Stimulated activated naive CD4-positive, alpha-beta T cell treated with Interleukin-2 at 50 U/mL for 16 hours (primary cell): ENCODE measurements around the gene KCNN3.
A peak's percentile ranks its signal among the peaks of the same experiment; 100 is the strongest.
"Not testable (repeated sequence)": the region's sequence is repeated elsewhere in the genome, so short reads cannot be mapped to it uniquely, and the experiment has no call there.

Source experiments
- DNase-seq: peaks from one replicate; lab custom pipeline; 2025; lab: John Stamatoyannopoulos, UW

KCNN3 gene

GRCh38 chr1:154698320-154699096 is 171.6 kb downstream of the KCNN3 start:
- DNase-seq: no peak

- DNase-seq: no peak
These were observed 172.4 kb downstream of the KCNN3 start for GRCh38 chr1:154697710-154698109.

GRCh38 chr1:154696456-154696855 is 173.6 kb downstream of the KCNN3 start:
- DNase-seq: no peak

- no peak for DNase-seq
These were observed 174.1 kb downstream of the KCNN3 start for GRCh38 chr1:154695985-154696384.

GRCh38 chr1:154694995-154695394 is 175.1 kb downstream of the KCNN3 start:
- DNase-seq: no peak

- DNase-seq: no peak
These were observed 181.0 kb downstream of the KCNN3 start for GRCh38 chr1:154689083-154689482.

- DNase-seq: no peak
These were observed 183.6 kb downstream of the KCNN3 start for GRCh38 chr1:154686507-154686906.

- no peak for DNase-seq
These were observed 186.3 kb downstream of the KCNN3 start for GRCh38 chr1:154683820-154684219.

GRCh38 chr1:154682254-154682653 is 187.8 kb downstream of the KCNN3 start:
- no peak for DNase-seq

- DNase-seq: not testable (repeated sequence)
These were observed 192.2 kb downstream of the KCNN3 start for GRCh38 chr1:154677844-154678243.

- not testable (repeated sequence) for DNase-seq
These were observed 193.2 kb downstream of the KCNN3 start for GRCh38 chr1:154676847-154677246.

- not testable (repeated sequence) for DNase-seq
These were observed 195.6 kb downstream of the KCNN3 start for GRCh38 chr1:154674456-154674855.

GRCh38 chr1:154672245-154672644 is 197.8 kb downstream of the KCNN3 start:
- not testable (repeated sequence) for DNase-seq

GRCh38 chr1:154671412-154671811 is 198.7 kb downstream of the KCNN3 start:
- DNase-seq: not testable (repeated sequence)

GRCh38 chr1:154670310-154671270 is 199.5 kb downstream of the KCNN3 start:
- DNase-seq: not testable (repeated sequence)

GRCh38 chr1:154669464-154670282 is 200.4 kb downstream of the KCNN3 start:
- DNase-seq: peak; percentile 55

- no peak for DNase-seq
These were observed 203.9 kb downstream of the KCNN3 start for GRCh38 chr1:154666051-154666790.

GRCh38 chr1:154664331-154665002 is 205.6 kb downstream of the KCNN3 start:
- no peak for DNase-seq

- no peak for DNase-seq
These were observed 206.5 kb downstream of the KCNN3 start for GRCh38 chr1:154663471-154664060.

GRCh38 chr1:154661110-154661509 is 209.0 kb downstream of the KCNN3 start:
- no peak for DNase-seq
